Measurements from ENCODE around the gene ZSWIM5. TPM values are rescaled to one million over a fixed set of nuclear protein-coding genes. Genes with fewer than 3 reads are reported as not detected.
"Not testable (repeated sequence)": the region's sequence is repeated elsewhere in the genome, so short reads cannot be mapped to it uniquely, and the experiment has no call there.

Gene ZSWIM5
- total RNA-seq, 2 experiments from 2014 or later, result 0.63 to 0.69 TPM

DNA sequence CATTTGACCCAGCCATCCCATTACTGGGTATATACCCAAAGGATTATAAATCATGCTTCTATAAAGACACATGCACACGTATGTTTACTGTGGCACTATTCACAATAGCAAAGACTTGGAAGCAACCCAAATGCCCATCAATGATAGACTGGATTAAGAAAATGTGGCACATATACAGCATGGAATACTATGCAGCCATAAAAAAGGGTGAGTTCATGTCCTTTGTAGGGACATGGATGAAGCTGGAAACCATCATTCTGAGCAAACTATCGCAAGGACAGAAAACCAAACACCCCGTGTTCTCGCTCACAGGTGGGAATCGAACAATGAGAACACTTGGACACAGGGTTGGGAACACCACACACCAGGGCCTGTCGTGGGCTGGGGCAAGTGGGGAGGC is 38.5 kb downstream of the ZSWIM5 start:
- ATAC-seq; POLR2A ChIA-PET; CTCF ChIA-PET; H3K27me3 Mint-ChIP-seq; H3K4me3 Mint-ChIP-seq; H3K4me1 Mint-ChIP-seq; DNase-seq; H3K27ac Mint-ChIP-seq; intact Hi-C loops (cut with DNase I, micrococcal nuclease); H3K36me3 Mint-ChIP-seq (ENCODE audit: low read depth): not testable (repeated sequence)
- H3K9me3 Mint-ChIP-seq (ENCODE audit: low read depth), result peaks cover 11% of the 10 kb centered on the region

DNA sequence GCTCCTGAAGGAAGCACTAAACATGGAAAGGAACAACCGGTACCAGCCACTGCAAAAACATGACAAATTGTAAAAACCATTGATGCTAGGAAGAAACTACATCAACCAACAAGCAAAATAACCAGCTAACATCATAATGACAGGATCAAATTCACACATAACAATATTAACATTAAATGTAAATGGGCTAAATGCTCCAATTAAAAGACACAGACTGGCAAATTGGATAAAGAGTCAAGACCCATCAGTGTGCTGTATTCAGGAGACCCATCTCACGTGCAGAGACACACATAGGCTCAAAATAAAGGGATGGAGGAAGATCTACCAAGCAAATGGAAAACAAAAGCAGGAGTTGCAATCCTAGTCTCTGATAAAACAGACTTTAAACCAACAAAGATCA is 42.1 kb downstream of the ZSWIM5 start:
- intact Hi-C loops (cut with DNase I, micrococcal nuclease); POLR2A ChIA-PET: not testable (repeated sequence)

DNA sequence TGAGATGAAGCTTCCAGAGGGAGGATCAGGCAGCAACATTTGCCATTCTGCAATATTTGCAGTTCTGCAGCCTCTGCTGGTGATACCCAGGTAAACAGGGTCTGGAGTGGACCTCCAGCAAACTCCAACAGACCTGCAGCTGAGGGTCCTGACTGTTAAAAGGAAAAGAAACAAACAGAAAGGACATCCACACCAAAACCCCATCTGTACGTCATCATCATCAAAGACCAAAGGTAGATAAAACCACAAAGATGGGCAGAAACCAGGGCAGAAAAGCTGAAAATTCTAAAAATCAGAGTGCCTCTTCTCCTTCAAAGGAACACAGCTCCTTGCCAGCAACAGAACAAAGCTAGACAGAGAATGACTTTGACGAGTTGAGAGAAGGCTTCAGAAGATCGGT is 43.3 kb downstream of the ZSWIM5 start:
- H3K27ac Mint-ChIP-seq; DNase-seq; ATAC-seq; intact Hi-C loops (cut with DNase I, micrococcal nuclease); POLR2A ChIA-PET; H3K27me3 Mint-ChIP-seq; CTCF ChIA-PET; H3K4me3 Mint-ChIP-seq; H3K36me3 Mint-ChIP-seq (ENCODE audit: low read depth): not testable (repeated sequence)
- H3K9me3 Mint-ChIP-seq (ENCODE audit: low read depth), result peaks cover 14% of the 10 kb centered on the region
- peaks cover 12% of the 10 kb centered on the region for H3K4me1 Mint-ChIP-seq

More for the DNA sequence above, 42.1 kb downstream of the ZSWIM5 start:
- DNase-seq; H3K36me3 Mint-ChIP-seq (ENCODE audit: low read depth); H3K4me3 Mint-ChIP-seq; CTCF ChIA-PET; H3K27ac Mint-ChIP-seq; ATAC-seq; H3K27me3 Mint-ChIP-seq: not testable (repeated sequence)
- Mint-ChIP-seq H3K4me1 (peaks cover 12% of the 10 kb centered on the region), H3K9me3 (ENCODE audit: low read depth) (peaks cover 14% of the 10 kb centered on the region)

- H3K27ac Mint-ChIP-seq; intact Hi-C loops (cut with DNase I, micrococcal nuclease); H3K36me3 Mint-ChIP-seq (ENCODE audit: low read depth); CTCF ChIA-PET; ATAC-seq; POLR2A ChIA-PET; H3K4me3 Mint-ChIP-seq; H3K27me3 Mint-ChIP-seq: not testable (repeated sequence)
- peak; percentile 22 for DNase-seq
- H3K9me3 Mint-ChIP-seq (ENCODE audit: low read depth), result peaks cover 14% of the 10 kb centered on the region
- peaks cover 12% of the 10 kb centered on the region for H3K4me1 Mint-ChIP-seq
Measured at GRCh38 chr1:45162041-45163035, 44.1 kb downstream of the ZSWIM5 start.

DNA sequence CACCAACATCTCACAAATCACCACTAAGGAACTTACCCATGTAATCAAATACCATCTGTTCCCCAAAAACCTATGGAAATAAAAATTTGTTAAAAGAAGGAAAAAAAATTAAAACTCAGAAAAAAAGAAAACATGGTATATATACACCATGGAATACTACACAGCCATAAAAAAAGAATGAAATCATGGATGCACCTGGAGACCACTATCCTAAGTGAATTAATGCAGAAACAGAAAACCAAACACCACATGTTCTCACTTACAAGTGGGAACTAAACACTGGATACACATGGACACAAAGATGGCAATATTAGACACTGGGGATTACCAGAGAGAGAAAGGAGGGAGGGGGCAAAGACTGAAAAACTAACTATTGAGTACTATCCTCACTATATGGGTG is 50.4 kb downstream of the ZSWIM5 start:
- intact Hi-C loops (cut with DNase I, micrococcal nuclease), result no loop called here
- peaks cover 3% of the 10 kb centered on the region for H3K27me3 Mint-ChIP-seq
- DNase-seq (no peak), ATAC-seq (no peak)
- H3K9me3 Mint-ChIP-seq (ENCODE audit: low read depth), result peaks cover 7% of the 10 kb centered on the region
- no peaks in the 10 kb centered on the region for H3K4me1 Mint-ChIP-seq
- ChIA-PET POLR2A (no interaction called here), CTCF (no interaction called here)
- H3K27ac Mint-ChIP-seq, result no peak overlapping the region
- H3K36me3 Mint-ChIP-seq (ENCODE audit: low read depth), result no peaks in the 10 kb centered on the region
- H3K4me3 Mint-ChIP-seq, result no peak overlapping the region

DNA sequence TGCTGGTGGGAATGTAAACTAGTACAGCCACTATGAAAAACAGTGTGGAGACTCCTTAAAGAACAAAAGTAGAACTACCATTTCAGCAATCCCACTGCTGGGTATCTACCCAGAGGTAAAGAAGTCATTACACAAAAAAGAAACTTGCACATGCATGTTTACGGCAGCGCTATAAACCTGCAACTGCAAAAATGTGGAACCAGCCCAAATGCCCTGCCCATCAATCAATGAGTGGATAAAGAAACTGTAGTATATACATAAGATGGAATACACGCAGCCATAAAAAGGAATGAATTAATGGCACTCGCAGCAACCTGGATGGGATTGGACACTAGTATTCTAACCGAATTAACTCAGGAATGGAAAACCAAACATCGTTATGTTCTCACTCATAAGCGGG is 51.0 kb downstream of the ZSWIM5 start:
- Mint-ChIP-seq H3K9me3 (ENCODE audit: low read depth) (peaks cover 7% of the 10 kb centered on the region), H3K4me1 (no peaks in the 10 kb centered on the region), H3K27ac (no peak overlapping the region), H3K36me3 (ENCODE audit: low read depth) (no peaks in the 10 kb centered on the region), H3K27me3 (peaks cover 3% of the 10 kb centered on the region), H3K4me3 (no peak overlapping the region)
- CTCF ChIA-PET, result no interaction called here
- no peak for DNase-seq
- no peak for ATAC-seq
- POLR2A ChIA-PET, result no interaction called here
- intact Hi-C loops (cut with DNase I, micrococcal nuclease), result no loop called here

GRCh38 chr1:45152126-45152525 is 54.3 kb downstream of the ZSWIM5 start:
- peaks cover 3% of the 10 kb centered on the region for H3K27me3 Mint-ChIP-seq
- H3K4me3 Mint-ChIP-seq, result no peak overlapping the region
- CTCF ChIA-PET, result no interaction called here
- H3K4me1 Mint-ChIP-seq, result peaks cover 3% of the 10 kb centered on the region
- peaks cover 7% of the 10 kb centered on the region for H3K9me3 Mint-ChIP-seq (ENCODE audit: low read depth)
- no peak for ATAC-seq
- no peak overlapping the region for H3K27ac Mint-ChIP-seq
- intact Hi-C loops (cut with DNase I, micrococcal nuclease), result no loop called here
- POLR2A ChIA-PET, result no interaction called here
- no peaks in the 10 kb centered on the region for H3K36me3 Mint-ChIP-seq (ENCODE audit: low read depth)
- no peak for DNase-seq

- CTCF ChIA-PET, result interaction anchor here (0.6 kb wide), 1 partner anchor 58 kb away, joined by 5 read pairs; no protein-coding TSS in a partner anchor
- H3K4me3 Mint-ChIP-seq, result no peak overlapping the region
- peaks cover under 1% of the 10 kb centered on the region for H3K27me3 Mint-ChIP-seq
- H3K27ac Mint-ChIP-seq, result no peak overlapping the region
- no peaks in the 10 kb centered on the region for H3K36me3 Mint-ChIP-seq (ENCODE audit: low read depth)
- H3K4me1 Mint-ChIP-seq, result peaks cover 3% of the 10 kb centered on the region
- no peak for DNase-seq
- intact Hi-C loops (cut with DNase I, micrococcal nuclease), result no loop called here
- ATAC-seq, result no peak
- POLR2A ChIA-PET, result interaction anchor here (0.5 to 0.6 kb wide), 2 partner anchors 162 to 425 kb away, joined by 4 to 5 read pairs; partner anchors contain the start of gene EIF2B3
- no peaks in the 10 kb centered on the region for H3K9me3 Mint-ChIP-seq (ENCODE audit: low read depth)
Measured at GRCh38 chr1:45148209-45148825, 58.1 kb downstream of the ZSWIM5 start.

DNA sequence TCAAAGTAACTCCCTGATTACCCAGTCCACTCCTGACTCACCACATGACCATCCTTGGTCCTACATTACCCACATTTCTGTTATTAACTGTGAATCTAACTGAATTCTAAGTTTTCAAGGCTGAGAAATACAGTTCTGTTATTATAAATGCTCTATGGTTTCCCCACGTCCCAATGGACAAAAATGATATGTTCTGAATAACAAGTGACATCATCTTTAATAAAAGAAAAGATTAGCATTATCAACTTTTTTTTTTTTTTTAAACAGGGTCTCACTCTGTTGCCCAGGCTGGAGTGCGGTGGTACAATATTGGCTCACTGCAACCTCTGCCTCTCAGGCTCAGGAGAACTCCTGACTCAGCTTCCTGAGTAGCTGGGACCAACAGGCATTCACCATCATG is 59.6 kb downstream of the ZSWIM5 start:
- ATAC-seq, result no peak
- intact Hi-C loops (cut with DNase I, micrococcal nuclease), result no loop called here

DNA sequence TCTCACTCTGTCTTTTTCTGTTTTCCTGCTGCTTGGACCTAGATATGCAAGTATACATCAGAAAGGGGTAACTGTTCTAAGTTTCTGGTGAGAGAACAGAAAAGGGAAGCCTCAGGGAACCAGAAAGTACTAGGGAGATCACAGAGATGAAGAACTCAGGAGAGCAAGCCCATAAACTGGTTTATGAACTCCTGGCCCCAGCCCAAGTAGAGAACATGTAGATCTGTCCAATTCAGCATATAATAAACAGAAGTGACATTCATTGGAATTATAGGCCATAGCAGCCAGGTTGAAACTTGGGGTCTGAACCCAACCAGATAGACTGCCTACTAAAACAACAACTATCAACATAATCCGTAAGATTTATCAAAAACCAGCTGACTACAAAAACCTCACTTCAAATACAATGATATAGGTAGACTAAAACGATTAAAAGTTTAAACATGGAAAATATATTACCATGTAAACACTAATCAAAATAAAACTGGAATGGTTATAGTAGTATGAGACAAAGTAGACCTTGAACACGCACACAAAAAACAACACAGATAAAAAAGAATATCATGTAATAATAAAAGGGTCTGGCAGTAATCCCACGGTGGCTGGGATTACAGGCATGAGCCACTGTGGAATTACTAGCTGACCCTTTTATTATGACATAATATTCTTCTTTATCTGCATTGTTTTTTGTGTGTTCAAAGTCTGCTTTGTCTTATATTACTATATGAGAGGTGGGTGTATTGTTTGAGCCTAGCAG is 65.0 kb downstream of the ZSWIM5 start:
- Mint-ChIP-seq H3K27ac (no peak overlapping the region), H3K36me3 (ENCODE audit: low read depth) (no peaks in the 10 kb centered on the region), H3K9me3 (ENCODE audit: low read depth) (no peaks in the 10 kb centered on the region), H3K4me1 (no peaks in the 10 kb centered on the region), H3K27me3 (no peaks in the 10 kb centered on the region), H3K4me3 (no peak overlapping the region)
- ChIA-PET CTCF (no interaction called here), POLR2A (no interaction called here)
- DNase-seq, result no peak
- intact Hi-C loops (cut with DNase I, micrococcal nuclease), result no loop called here
- ATAC-seq, result no peak

More for the DNA sequence above, 59.6 kb downstream of the ZSWIM5 start:
- H3K27ac Mint-ChIP-seq, result no peak overlapping the region
- H3K4me3 Mint-ChIP-seq, result no peak overlapping the region
- H3K4me1 Mint-ChIP-seq, result peaks cover 3% of the 10 kb centered on the region
- no peaks in the 10 kb centered on the region for H3K36me3 Mint-ChIP-seq (ENCODE audit: low read depth)
- CTCF ChIA-PET, result interaction anchor here (1.2 kb wide), 1 partner anchor 153 kb away, joined by 3 read pairs; no protein-coding TSS in a partner anchor
- no peaks in the 10 kb centered on the region for H3K27me3 Mint-ChIP-seq
- DNase-seq, result no peak
- no peaks in the 10 kb centered on the region for H3K9me3 Mint-ChIP-seq (ENCODE audit: low read depth)
- POLR2A ChIA-PET, result no interaction called here

- Mint-ChIP-seq H3K27ac (no peak overlapping the region), H3K9me3 (ENCODE audit: low read depth) (no peaks in the 10 kb centered on the region), H3K27me3 (no peaks in the 10 kb centered on the region), H3K4me1 (no peaks in the 10 kb centered on the region), H3K4me3 (no peak overlapping the region), H3K36me3 (ENCODE audit: low read depth) (no peaks in the 10 kb centered on the region)
- ATAC-seq (no peak), DNase-seq (no peak)
- ChIA-PET POLR2A (interaction anchor here (0.7 kb wide), 1 partner anchor 84 kb away, joined by 3 read pairs; no protein-coding TSS in a partner anchor), CTCF (interaction anchor here (1.3 kb wide), 1 partner anchor 9 kb away, joined by 4 read pairs; no protein-coding TSS in a partner anchor)
- intact Hi-C loops (cut with DNase I, micrococcal nuclease), result no loop called here
Measured at GRCh38 chr1:45136984-45137383, 69.4 kb downstream of the ZSWIM5 start.
